Cardiac fibroblast (primary cell): ENCODE results near the gene USP43.

Experiments used
- DNase-seq, 2 donors: peaks; one replicate each; pipeline versions ENCODE4 v3.0.0 to v3.0.0-alpha.2; 2010; ENCODE audit warnings: low read depth in 2 of 2
- H3K4me3 ChIP-seq, 2 donors: replicated peaks in 1 of 2; 1 replicate in 1 of 2; 2 replicates in 1 of 2; pipeline ENCODE4 v1.5.1; 2011; ENCODE audit warnings: low read depth in 2 of 2, low read length in 2 of 2, mild to moderate bottlenecking in 2 of 2, moderate library complexity in 1 of 2
- CTCF ChIP-seq: IDR thresholded peaks from one replicate; pipeline ENCODE4 v1.5.1; 2011; ENCODE audit warnings: low read depth, mild to moderate bottlenecking, low read length, inconsistent platforms

The USP43 gene

GRCh38 chr17:9703781-9704082, 58.4 kb downstream of the USP43 start:
- no peak overlapping the region for H3K4me3 ChIP-seq
- DNase-seq, result no peak
- TF ChIP-seq CTCF, result no peak

GRCh38 chr17:9705745-9706144, 60.4 kb downstream of the USP43 start:
- no peak for TF ChIP-seq CTCF
- H3K4me3 ChIP-seq, result no peak overlapping the region
- DNase-seq, result no peak

GRCh38 chr17:9707948-9708347, 62.6 kb downstream of the USP43 start:
- no peak for TF ChIP-seq CTCF

DNA sequence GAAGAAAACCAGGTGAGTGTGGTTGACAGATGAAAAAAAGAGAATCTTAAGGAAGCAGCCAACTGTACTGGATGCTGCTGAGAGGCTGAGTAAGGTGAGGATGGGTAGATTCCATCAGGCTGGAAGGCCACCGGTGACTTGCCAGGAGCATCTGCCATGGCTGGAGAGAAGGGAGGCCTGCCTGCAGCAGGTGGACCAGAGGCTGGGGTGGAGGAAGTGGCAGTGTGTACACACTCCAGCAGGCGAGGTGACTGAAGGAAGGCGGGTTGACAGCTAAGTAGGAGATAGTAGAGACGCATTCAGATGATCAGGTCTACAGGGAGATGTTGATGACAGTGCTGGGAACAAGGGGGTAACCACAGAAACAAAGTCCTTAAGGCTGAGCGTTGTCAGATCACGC, 69.5 kb downstream of the USP43 start:
- H3K4me3 ChIP-seq, result no peak overlapping the region
- no peak for TF ChIP-seq CTCF
- no peak for DNase-seq

More at GRCh38 chr17:9707948-9708347, 62.6 kb downstream of the USP43 start:
- H3K4me3 ChIP-seq, result no peak overlapping the region
- no peak for DNase-seq

DNA sequence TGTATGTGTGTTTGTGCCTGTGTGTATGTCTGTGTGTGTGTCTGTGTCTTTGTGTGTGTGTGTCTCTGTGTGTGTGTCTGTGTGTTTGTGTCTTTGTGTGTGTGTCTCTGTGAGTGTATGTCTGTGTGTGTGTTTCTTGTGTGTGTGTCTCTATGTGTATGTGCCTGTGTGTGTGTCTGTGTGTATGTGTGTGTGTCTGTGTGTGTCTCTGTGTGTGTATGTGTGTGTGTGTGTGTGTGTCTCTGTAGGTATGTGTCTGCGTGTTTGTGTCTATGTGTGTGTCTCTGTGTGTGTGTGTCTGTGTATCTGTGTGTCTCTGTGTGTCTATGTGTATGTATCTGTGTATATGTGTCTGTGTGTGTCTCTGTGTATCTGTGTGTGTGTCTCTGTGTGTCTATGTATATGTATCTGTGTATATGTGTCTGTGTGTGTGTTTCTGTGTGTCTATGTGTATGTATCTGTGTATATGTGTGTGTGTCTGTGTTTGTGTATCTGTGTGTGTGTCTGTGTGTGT, 70.2 kb downstream of the USP43 start:
- H3K4me3 ChIP-seq, result no peak overlapping the region
- no peak for TF ChIP-seq CTCF
- no peak for DNase-seq

GRCh38 chr17:9725575-9725974, 80.3 kb downstream of the USP43 start:
- no peak for DNase-seq
- TF ChIP-seq CTCF, result no peak
- H3K4me3 ChIP-seq, result no peak overlapping the region

- no peak overlapping the region for H3K4me3 ChIP-seq
- DNase-seq, result no peak
- TF ChIP-seq CTCF, result no peak
These were observed 81.0 kb downstream of the USP43 start for GRCh38 chr17:9726291-9726690.
